ENCODE results near the gene MX2.

GRCh38 chr21:41407541-41408460 lies 46.0 kb downstream of the MX2 start:
- TF ChIP-seq CTCF (IDR thresholded peaks at IDR 0.05) (no peak), POLR2A (IDR thresholded peaks at IDR 0.05) (no peak)

Data from adrenal gland (tissue), 5 donors.